BJ (cell line): Measurements from ENCODE around the gene PDZD2. TPM values are rescaled to one million over a fixed set of nuclear protein-coding genes. Genes with fewer than 3 reads are reported as not detected.
"Not testable (repeated sequence)": the region's sequence is repeated elsewhere in the genome, so short reads cannot be mapped to it uniquely, and the experiment has no call there.

Experiments used
- CTCF ChIA-PET: fragments of 350-600 bp; formaldehyde crosslinking; extraction: SDS; loops from one replicate; lab custom pipeline; 2021; ENCODE audit warnings: antibody characterized with exemption, inconsistent platforms; lab: Yijun Ruan, JAX
- POLR2A ChIA-PET: fragments of 300-600 bp; sonication (Branson Sonifier 250); formaldehyde crosslinking; extraction: SDS; loops from one replicate; lab custom pipeline; 2021; ENCODE audit warnings: antibody characterized with exemption; lab: Charles Lee
- DNase-seq: peaks from one replicate; pipeline ENCODE4 v3.0.0-alpha.2; 2011; ENCODE audit warnings: low read depth
- H3K27me3 ChIP-seq: 2 replicates; pipeline ENCODE4 v1.6.0; 2011; ENCODE audit warnings: low read length; ENCODE audit not compliant: control insufficient read depth, insufficient read depth
- H3K36me3 ChIP-seq: 2 replicates; pipeline ENCODE4 v1.5.1; 2011; ENCODE audit warnings: low read length; ENCODE audit not compliant: control insufficient read depth, insufficient read depth
- H3K4me3 ChIP-seq: 2 replicates; pipeline ENCODE4 v1.5.1; 2011; ENCODE audit warnings: low read depth, mild to moderate bottlenecking, control low read depth, low read length
- CTCF ChIP-seq: IDR thresholded peaks from 2 replicates; pipeline ENCODE4 v1.5.1; 2011; ENCODE audit warnings: low read depth, mild to moderate bottlenecking, control low read depth, inconsistent platforms, low read length, moderate library complexity; ENCODE audit not compliant: insufficient read depth
- polyA plus RNA-seq: library from polyadenylated mRNA; depleted of rRNA; stranded (reverse); fragments of >200 nt; gene quantifications from 2 replicates; pipeline ENCODE4 v1.2.3, GENCODE V29; 2011

Gene PDZD2
- polyA plus RNA-seq, 1 experiment = 0.06 TPM

DNA sequence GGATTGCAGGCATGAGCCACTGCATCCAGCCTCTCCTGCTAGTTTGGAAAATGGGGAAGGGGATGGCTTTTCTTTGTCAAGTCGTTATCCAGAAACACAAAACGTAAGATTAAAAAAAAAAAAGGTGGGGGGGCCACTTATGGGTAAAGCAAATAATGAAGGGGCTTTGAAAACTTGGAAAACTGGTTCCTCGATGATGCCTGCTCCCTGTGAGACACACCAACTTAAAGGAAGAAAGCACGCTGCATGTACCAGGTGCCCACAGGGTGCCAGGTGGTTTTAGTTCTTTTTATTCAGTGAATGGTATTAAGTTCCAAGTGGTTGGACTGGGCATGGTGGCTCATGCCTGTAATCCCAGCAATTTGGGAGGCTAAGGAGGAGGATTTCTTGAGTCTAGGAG, 365.1 kb downstream of the PDZD2 start:
- ChIA-PET POLR2A (no interaction called here), CTCF (no interaction called here)
- Histone ChIP-seq H3K4me3 (no peak overlapping the region), H3K36me3 (no peaks in the 10 kb centered on the region), H3K27me3 (peaks cover 3% of the 10 kb centered on the region; the same call in 1 of the 2 replicates)
- no peak for DNase-seq
- no peak for TF ChIP-seq CTCF

DNA sequence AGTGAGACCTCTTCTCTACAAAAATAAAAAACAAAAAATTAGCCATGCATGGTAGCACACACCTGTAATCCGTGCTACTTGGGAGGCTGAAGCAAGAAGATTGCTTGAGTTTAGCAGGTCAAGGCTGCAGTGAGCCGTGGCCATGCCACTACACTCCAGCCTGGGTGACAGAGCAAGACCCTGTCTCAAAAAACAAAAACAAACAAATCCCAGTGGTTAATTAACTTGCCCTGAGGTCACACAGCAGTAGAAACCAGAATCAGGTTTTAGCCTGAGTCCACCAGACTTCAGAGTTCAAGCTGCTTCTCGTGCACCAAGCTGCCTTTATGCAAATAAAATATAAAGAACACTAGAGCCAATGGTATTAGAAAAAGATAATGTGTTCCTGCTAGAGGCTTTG, 365.5 kb downstream of the PDZD2 start:
- CTCF ChIA-PET = no interaction called here
- no peak for DNase-seq
- H3K27me3 ChIP-seq = peaks cover 3% of the 10 kb centered on the region; the same call in 1 of the 2 replicates
- no peaks in the 10 kb centered on the region for H3K36me3 ChIP-seq
- no peak for TF ChIP-seq CTCF
- H3K4me3 ChIP-seq = no peak overlapping the region
- POLR2A ChIA-PET = no interaction called here

DNA sequence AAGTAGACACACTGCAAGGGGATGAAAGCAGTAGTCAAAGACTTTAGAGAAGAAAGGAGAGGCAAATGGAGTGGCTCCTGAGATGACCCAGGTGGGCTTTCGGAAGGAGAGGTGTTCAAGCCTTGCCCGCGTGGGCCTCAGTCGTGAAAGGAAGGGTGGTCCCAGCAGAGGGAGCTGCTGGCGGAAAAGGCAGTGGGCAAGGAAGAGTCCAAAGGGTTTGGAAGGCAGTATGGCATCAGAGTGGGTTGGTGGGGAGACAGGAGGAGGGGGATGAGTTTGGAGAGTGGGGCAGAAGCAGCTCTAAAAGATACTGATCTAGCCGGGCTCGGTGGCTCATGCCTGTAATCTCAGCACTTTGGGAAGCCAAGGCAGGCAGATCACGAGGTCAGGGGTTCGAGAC, 369.8 kb downstream of the PDZD2 start:
- H3K36me3 ChIP-seq = no peaks in the 10 kb centered on the region
- H3K4me3 ChIP-seq = no peak overlapping the region
- H3K27me3 ChIP-seq = peaks cover 6% of the 10 kb centered on the region
- DNase-seq = no peak
- no peak for TF ChIP-seq CTCF
- POLR2A ChIA-PET = no interaction called here
- CTCF ChIA-PET = interaction anchor here (1.5 kb wide), 1 partner anchor 9 kb away, joined by 4 read pairs; no protein-coding TSS in a partner anchor

DNA sequence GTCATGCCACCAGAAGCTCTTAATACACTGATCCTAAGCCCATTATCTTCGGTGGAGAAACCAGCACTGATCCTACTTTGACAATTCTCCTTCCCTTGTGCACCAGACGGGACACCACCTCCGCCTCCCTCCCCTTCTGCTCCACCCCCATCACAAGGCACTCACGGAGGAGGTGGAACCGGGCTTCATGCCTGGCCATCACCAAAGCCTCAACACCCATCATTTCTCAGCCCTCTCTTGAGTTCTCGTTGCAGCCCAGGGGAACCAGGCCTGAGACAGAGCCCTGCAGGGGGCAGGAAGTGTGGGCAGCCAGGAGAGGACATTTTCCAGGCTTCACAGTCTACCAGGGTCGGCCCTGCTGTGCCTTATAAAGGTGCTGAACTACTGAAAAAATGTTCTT, 374.7 kb downstream of the PDZD2 start:
- no peak for DNase-seq
- ChIA-PET POLR2A (no interaction called here), CTCF (no interaction called here)
- H3K27me3 ChIP-seq = peaks cover 7% of the 10 kb centered on the region
- no peak overlapping the region for H3K4me3 ChIP-seq
- TF ChIP-seq CTCF = no peak
- no peaks in the 10 kb centered on the region for H3K36me3 ChIP-seq

GRCh38 chr5:32014096-32014745, 375.3 kb downstream of the PDZD2 start:
- Histone ChIP-seq H3K27me3 (peaks cover 7% of the 10 kb centered on the region), H3K4me3 (no peak overlapping the region), H3K36me3 (no peaks in the 10 kb centered on the region)
- DNase-seq = no peak
- POLR2A ChIA-PET = no interaction called here
- CTCF ChIA-PET = no interaction called here
- TF ChIP-seq CTCF = no peak

DNA sequence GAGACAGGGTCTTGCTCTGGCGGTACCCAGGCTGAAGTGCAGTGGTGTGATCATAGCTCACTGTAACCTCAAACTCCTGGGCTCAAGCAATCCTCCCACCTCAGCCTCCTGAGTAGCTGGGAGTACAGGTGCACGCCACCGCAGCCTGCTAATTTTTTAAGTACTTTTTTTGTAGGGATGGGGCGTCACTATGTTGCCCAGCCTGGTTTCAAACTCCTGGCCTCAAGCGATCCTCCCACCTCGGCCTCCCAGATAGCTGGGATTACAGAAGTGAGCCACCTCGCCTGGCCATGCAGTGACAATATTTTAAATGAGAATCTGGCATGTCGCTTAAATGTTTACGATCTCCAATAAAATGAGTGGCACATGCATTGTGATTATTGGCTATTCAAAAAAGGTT, 376.3 kb downstream of the PDZD2 start:
- CTCF ChIA-PET, POLR2A ChIA-PET, H3K36me3 ChIP-seq, DNase-seq, H3K4me3 ChIP-seq, H3K27me3 ChIP-seq: not testable (repeated sequence)
